Kidney capillary endothelial cell (primary cell): ENCODE results near the gene APOL2.
"Not testable (repeated sequence)": the region's sequence is repeated elsewhere in the genome, so short reads cannot be mapped to it uniquely, and the experiment has no call there.

ENCODE experiments used
- DNase-seq: peaks from one replicate; pipeline ENCODE4 v3.0.0-alpha.2; 2018; ENCODE audit warnings: low spot score

APOL2 gene

GRCh38 chr22:36262307-36262706 is 23.0 kb upstream of the APOL2 start:
- not testable (repeated sequence) for DNase-seq

GRCh38 chr22:36261675-36262074 is 22.3 kb upstream of the APOL2 start:
- DNase-seq = not testable (repeated sequence)

GRCh38 chr22:36259615-36260300 is 20.4 kb upstream of the APOL2 start:
- no peak for DNase-seq

- no peak for DNase-seq
Observed at GRCh38 chr22:36258701-36259614, 19.6 kb upstream of the APOL2 start.

GRCh38 chr22:36257948-36258670 is 18.8 kb upstream of the APOL2 start:
- no peak for DNase-seq

GRCh38 chr22:36257308-36257707 is 18.0 kb upstream of the APOL2 start:
- DNase-seq = no peak

GRCh38 chr22:36256478-36256877 is 17.2 kb upstream of the APOL2 start:
- no peak for DNase-seq

GRCh38 chr22:36255572-36255971 is 16.2 kb upstream of the APOL2 start:
- DNase-seq = not testable (repeated sequence)

- DNase-seq = no peak
Observed at GRCh38 chr22:36253523-36254490, 14.5 kb upstream of the APOL2 start.

GRCh38 chr22:36252754-36253522 is 13.6 kb upstream of the APOL2 start, which contains the start of gene APOL1:
TSS of gene APOL1 (plus strand) at chr22:36253133. CDS start at chr22:36254956, 1,823 bp downstream.
- DNase-seq = no peak

- not testable (repeated sequence) for DNase-seq
Observed at GRCh38 chr22:36251979-36252608, 12.8 kb upstream of the APOL2 start.

GRCh38 chr22:36250292-36250960 is 11.1 kb upstream of the APOL2 start:
- DNase-seq = not testable (repeated sequence)

GRCh38 chr22:36249160-36249559 is 9.8 kb upstream of the APOL2 start:
- no peak for DNase-seq

GRCh38 chr22:36247955-36248354 is 8.6 kb upstream of the APOL2 start:
- DNase-seq = no peak

GRCh38 chr22:36246718-36247117 is 7.4 kb upstream of the APOL2 start:
- no peak for DNase-seq

- no peak for DNase-seq
Observed at GRCh38 chr22:36245805-36246356, 6.6 kb upstream of the APOL2 start.

GRCh38 chr22:36244522-36245391 is 5.4 kb upstream of the APOL2 start:
- no peak for DNase-seq

- no peak for DNase-seq
Observed at GRCh38 chr22:36243986-36244385, 4.7 kb upstream of the APOL2 start.
